MM.1S (cell line): ENCODE data around the gene RNF11.

Experiments
- EZH2 ChIP-seq: fragments of 300-600 bp; sonication (generic); optimal IDR thresholded peaks from 2 replicates; pipeline ENCODE3; 2017; ENCODE audit warnings: low read depth, mild to moderate bottlenecking, antibody characterized with exemption, low read length, mixed read lengths
- EZH2phosphoT487 ChIP-seq: fragments of 300-600 bp; sonication (generic); IDR thresholded peaks from 2 replicates; pipeline ENCODE4 v1.6.1; 2018; ENCODE audit warnings: antibody characterized with exemption, low read length
- TF ChIP-seq, protein P1 (sequence below): fragments of 300-600 bp; sonication (generic); IDR thresholded peaks from 2 replicates; pipeline ENCODE4 v1.5.1; 2016; ENCODE audit warnings: antibody characterized with exemption, low read length, mixed read lengths

DNA sequence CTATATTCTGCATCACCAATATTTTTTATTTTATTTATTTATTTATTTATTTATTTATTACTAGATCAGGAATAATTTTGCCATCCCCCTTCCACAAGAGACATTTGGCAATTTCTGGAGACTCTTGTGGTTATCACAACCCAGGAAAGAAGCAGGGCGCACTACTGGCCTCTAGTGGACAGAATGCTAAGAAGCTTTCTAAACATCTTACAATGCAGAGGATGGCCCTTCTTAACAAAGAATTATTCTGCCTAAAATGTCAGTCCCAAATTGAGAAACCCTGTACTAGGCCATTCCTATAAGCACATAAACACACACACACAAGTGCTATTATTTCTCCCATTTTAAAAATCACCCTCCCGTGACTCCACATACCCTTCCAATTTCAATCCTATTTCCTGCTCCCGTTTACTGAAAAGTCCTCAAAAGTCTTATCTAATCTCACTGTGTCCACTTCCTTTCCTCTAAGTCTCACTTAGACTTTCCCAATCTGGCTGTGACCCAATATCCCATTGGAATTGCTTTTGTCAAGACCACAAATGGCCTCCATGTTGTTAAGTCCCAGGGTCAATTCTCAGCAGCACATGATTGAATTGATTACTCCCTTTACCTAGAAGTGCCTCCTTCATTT lies 43.7 kb upstream of the RNF11 start:
- TF ChIP-seq, protein P1, sequence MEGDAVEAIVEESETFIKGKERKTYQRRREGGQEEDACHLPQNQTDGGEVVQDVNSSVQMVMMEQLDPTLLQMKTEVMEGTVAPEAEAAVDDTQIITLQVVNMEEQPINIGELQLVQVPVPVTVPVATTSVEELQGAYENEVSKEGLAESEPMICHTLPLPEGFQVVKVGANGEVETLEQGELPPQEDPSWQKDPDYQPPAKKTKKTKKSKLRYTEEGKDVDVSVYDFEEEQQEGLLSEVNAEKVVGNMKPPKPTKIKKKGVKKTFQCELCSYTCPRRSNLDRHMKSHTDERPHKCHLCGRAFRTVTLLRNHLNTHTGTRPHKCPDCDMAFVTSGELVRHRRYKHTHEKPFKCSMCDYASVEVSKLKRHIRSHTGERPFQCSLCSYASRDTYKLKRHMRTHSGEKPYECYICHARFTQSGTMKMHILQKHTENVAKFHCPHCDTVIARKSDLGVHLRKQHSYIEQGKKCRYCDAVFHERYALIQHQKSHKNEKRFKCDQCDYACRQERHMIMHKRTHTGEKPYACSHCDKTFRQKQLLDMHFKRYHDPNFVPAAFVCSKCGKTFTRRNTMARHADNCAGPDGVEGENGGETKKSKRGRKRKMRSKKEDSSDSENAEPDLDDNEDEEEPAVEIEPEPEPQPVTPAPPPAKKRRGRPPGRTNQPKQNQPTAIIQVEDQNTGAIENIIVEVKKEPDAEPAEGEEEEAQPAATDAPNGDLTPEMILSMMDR: peak; percentile 68
- TF ChIP-seq EZH2 (no peak), EZH2phosphoT487 (no peak)
